PC-9 (cell line): ENCODE results near the gene CDH20.

ENCODE experiments used
- EZH2 ChIP-seq: fragments of 200-600 bp; sonication (generic); IDR thresholded peaks from 2 replicates; pipeline ENCODE4 v1.8.0; 2017; ENCODE audit warnings: antibody characterized with exemption, low read depth
- TF ChIP-seq, protein P1 (sequence below): fragments of 200-600 bp; sonication (generic); conservative IDR thresholded peaks from 2 replicates; pipeline ENCODE4 v1.6.1; 2017; ENCODE audit warnings: mixed run types, antibody characterized with exemption, mild to moderate bottlenecking, moderate library complexity

DNA sequence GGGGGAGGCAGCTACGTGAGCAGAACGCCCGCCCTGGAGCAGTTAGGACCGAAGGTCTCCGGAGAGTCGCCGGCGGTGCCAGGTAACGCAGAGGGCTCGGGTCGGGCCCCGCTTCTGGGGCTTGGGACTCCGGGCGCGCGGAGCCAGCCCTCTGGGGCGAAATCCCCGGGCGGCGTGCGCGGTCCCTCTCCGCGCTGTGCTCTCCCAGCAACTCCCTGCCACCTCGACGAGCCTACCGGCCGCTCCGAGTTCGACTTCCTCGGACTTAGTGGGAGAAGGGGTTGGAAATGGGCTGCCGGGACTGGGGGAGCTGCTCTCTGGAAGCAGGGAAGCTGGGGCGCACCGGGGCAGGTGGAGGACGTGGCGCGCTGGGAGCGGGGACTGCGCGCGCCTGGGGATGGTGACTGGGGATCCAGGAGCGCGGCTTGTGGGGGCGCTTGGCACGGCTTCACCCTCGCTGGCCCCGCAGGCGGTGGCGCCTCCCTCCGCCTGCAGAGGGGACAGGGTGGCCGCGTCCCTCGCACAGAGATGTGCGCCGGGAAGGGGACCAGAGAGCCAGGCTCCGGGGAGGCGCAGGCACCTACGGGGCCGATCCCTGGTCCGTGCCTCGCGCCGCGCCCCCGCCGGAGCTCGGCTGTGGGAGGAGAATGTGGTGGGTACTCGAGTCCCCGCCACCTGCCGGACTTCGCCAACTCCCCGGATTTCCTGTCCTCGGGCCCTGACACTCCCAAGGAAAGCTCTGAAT, 688 bp downstream of the CDH20 start:
- TF ChIP-seq, protein P1, sequence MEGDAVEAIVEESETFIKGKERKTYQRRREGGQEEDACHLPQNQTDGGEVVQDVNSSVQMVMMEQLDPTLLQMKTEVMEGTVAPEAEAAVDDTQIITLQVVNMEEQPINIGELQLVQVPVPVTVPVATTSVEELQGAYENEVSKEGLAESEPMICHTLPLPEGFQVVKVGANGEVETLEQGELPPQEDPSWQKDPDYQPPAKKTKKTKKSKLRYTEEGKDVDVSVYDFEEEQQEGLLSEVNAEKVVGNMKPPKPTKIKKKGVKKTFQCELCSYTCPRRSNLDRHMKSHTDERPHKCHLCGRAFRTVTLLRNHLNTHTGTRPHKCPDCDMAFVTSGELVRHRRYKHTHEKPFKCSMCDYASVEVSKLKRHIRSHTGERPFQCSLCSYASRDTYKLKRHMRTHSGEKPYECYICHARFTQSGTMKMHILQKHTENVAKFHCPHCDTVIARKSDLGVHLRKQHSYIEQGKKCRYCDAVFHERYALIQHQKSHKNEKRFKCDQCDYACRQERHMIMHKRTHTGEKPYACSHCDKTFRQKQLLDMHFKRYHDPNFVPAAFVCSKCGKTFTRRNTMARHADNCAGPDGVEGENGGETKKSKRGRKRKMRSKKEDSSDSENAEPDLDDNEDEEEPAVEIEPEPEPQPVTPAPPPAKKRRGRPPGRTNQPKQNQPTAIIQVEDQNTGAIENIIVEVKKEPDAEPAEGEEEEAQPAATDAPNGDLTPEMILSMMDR: no peak
- TF ChIP-seq EZH2: no peak
